Measurements from ENCODE around the gene KLHL29.

- TF ChIP-seq, protein P1, sequence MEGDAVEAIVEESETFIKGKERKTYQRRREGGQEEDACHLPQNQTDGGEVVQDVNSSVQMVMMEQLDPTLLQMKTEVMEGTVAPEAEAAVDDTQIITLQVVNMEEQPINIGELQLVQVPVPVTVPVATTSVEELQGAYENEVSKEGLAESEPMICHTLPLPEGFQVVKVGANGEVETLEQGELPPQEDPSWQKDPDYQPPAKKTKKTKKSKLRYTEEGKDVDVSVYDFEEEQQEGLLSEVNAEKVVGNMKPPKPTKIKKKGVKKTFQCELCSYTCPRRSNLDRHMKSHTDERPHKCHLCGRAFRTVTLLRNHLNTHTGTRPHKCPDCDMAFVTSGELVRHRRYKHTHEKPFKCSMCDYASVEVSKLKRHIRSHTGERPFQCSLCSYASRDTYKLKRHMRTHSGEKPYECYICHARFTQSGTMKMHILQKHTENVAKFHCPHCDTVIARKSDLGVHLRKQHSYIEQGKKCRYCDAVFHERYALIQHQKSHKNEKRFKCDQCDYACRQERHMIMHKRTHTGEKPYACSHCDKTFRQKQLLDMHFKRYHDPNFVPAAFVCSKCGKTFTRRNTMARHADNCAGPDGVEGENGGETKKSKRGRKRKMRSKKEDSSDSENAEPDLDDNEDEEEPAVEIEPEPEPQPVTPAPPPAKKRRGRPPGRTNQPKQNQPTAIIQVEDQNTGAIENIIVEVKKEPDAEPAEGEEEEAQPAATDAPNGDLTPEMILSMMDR (IDR thresholded peaks at IDR 0.05; ENCODE audit: insufficient read depth, low read depth, low read length): no peak
- no peak for TF ChIP-seq EZH2 (IDR thresholded peaks at IDR 0.05; ENCODE audit: insufficient read depth, low read length)
Observed at GRCh38 chr2:23541503-23542229, 156.7 kb downstream of the KLHL29 start.
